Gastrocnemius medialis (tissue), 4 donors: ENCODE results near the gene TAF13. TPM values are rescaled to one million over a fixed set of nuclear protein-coding genes. Genes with fewer than 3 reads are reported as not detected.
A peak's percentile ranks its signal among the peaks of the same experiment; 100 is the strongest.

Experiments
- ATAC-seq, 2 donors: fragments of 150-250 bp; one replicate each; pipeline ENCODE4 v1.9.1; 2016
- DNase-seq, 2 donors: peaks; one replicate each; pipeline ENCODE4 v3.0.0-alpha.2; 2019
- H3K27ac ChIP-seq, 4 donors: fragments of 200-600 bp; sonication (generic); 1 replicate in 1 of 4; 2 replicates in 3 of 4; pipeline ENCODE4 v1.5.1; 2016 to 2018; ENCODE audit warnings: mild to moderate bottlenecking in 2 of 4, moderate library complexity in 1 of 4
- H3K27me3 ChIP-seq, 3 donors: fragments of 200-600 bp; sonication (generic) in 2 of 3; 1 replicate in 1 of 3; 2 replicates in 2 of 3; pipeline versions ENCODE4 v1.5.1 to v1.6.0; 2016 to 2019; ENCODE audit warnings: mild to moderate bottlenecking in 1 of 3, moderate library complexity in 1 of 3
- H3K36me3 ChIP-seq, 2 donors: fragments of 200-600 bp; sonication (generic) in 1 of 2; one replicate each; pipeline ENCODE4 v1.5.1; 2017 to 2018
- H3K4me1 ChIP-seq, 2 donors: fragments of 200-600 bp; sonication (generic) in 1 of 2; one replicate each; pipeline ENCODE4 v1.5.1; 2016 to 2017; ENCODE audit warnings: mild to moderate bottlenecking in 2 of 2
- H3K4me3 ChIP-seq, 4 donors: fragments of 200-600 bp; sonication (generic) in 3 of 4; 1 replicate in 1 of 4; 2 replicates in 3 of 4; pipeline ENCODE4 v1.5.1; 2016 to 2019; ENCODE audit warnings: mild to moderate bottlenecking in 2 of 4
- H3K9me3 ChIP-seq, 3 donors: fragments of 200-600 bp; sonication (generic) in 2 of 3; 1 replicate in 1 of 3; 2 replicates in 2 of 3; pipeline ENCODE4 v1.5.1; 2016 to 2019
- POLR2A ChIP-seq, 2 donors: fragments of 450-650 bp; IDR thresholded peaks; one replicate each; pipeline ENCODE4 v1.6.1; 2017; ENCODE audit warnings: antibody characterized with exemption in 2 of 2, mild to moderate bottlenecking in 2 of 2, moderate library complexity in 2 of 2
- in situ Hi-C, 4 donors: fragments of 200-750 bp; cut with MboI; loops; one replicate each; pipeline versions ENCODE4 v1.15.0 to v1.8.0; 2017; ENCODE audit warnings: low sequenced_read_pairs in 4 of 4
- intact Hi-C: fragments of 100-400 bp; cut with DNase I; formaldehyde crosslinking; loops from one replicate; pipeline ENCODE4 v1.15.1; 2023; ENCODE audit warnings: low total_unique reads
- total RNA-seq, 4 donors: library from RNA; depleted of rRNA; stranded (reverse); fragments of >200 nt; gene quantifications; one replicate each; pipeline versions ENCODE4 v1.1.0 to v1.2.3, GENCODE V29; 2016
- TF ChIP-seq, protein P1 (sequence below), 5 experiments: fragments of 450-650 bp in 3 of 5; fragments of 200-600 bp in 2 of 5; sonication (generic) in 2 of 5; IDR thresholded peaks in 4 of 5; conservative IDR thresholded peaks in 1 of 5; 1 replicate in 4 of 5; 2 replicates in 1 of 5; pipeline ENCODE4 v1.5.1; 2016 to 2019; ENCODE audit warnings: antibody characterized with exemption in 5 of 5, mild to moderate bottlenecking in 3 of 5, moderate library complexity in 3 of 5

The TAF13 gene, protein sequence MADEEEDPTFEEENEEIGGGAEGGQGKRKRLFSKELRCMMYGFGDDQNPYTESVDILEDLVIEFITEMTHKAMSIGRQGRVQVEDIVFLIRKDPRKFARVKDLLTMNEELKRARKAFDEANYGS
- total RNA-seq: 10 to 100 TPM; 28.8 to 83.3 (median 65.5) TPM

GRCh38 chr1:109075531-109076490, at the start of gene TAF13:
Gene TAF13, minus strand, starts transcription at chr1:109076003. Its CDS starts 56 bp downstream, at chr1:109075947.
- Histone ChIP-seq H3K4me1 (peaks cover 10 to 14% of the 10 kb centered on the region in 2 donors), H3K27me3 (no peaks in the 10 kb centered on the region), H3K36me3 (no peaks in the 10 kb centered on the region), H3K27ac (peak within 1 kb of the TSS; percentile 87 to 97 (median 96)), H3K4me3 (peak within 1 kb of the TSS; percentile 77 to 79 (median 78)), H3K9me3 (no peaks in the 10 kb centered on the region)
- TF ChIP-seq, protein P1, sequence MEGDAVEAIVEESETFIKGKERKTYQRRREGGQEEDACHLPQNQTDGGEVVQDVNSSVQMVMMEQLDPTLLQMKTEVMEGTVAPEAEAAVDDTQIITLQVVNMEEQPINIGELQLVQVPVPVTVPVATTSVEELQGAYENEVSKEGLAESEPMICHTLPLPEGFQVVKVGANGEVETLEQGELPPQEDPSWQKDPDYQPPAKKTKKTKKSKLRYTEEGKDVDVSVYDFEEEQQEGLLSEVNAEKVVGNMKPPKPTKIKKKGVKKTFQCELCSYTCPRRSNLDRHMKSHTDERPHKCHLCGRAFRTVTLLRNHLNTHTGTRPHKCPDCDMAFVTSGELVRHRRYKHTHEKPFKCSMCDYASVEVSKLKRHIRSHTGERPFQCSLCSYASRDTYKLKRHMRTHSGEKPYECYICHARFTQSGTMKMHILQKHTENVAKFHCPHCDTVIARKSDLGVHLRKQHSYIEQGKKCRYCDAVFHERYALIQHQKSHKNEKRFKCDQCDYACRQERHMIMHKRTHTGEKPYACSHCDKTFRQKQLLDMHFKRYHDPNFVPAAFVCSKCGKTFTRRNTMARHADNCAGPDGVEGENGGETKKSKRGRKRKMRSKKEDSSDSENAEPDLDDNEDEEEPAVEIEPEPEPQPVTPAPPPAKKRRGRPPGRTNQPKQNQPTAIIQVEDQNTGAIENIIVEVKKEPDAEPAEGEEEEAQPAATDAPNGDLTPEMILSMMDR (IDR thresholded peaks at IDR 0.05 in 4 of 5, conservative IDR thresholded peaks at IDR 0.05 in 1 of 5): peak; percentile 40 to 65 (median 56)
- TF ChIP-seq POLR2A (IDR thresholded peaks at IDR 0.05): peak; percentile 88 to 89
- in situ Hi-C loops (no loop called here), intact Hi-C loops (loop anchor here (1.0 kb wide), 2 partner anchors 24 to 34 kb away; partner anchors contain the start of gene WDR47)
- ATAC-seq (peak; percentile 98), DNase-seq (peak; percentile 85 to 92)

- TF ChIP-seq POLR2A (IDR thresholded peaks at IDR 0.05): no peak
- TF ChIP-seq, protein P1 (IDR thresholded peaks at IDR 0.05 in 4 of 5, conservative IDR thresholded peaks at IDR 0.05 in 1 of 5): no peak
These were observed 44.6 kb upstream of the TAF13 start for GRCh38 chr1:109120356-109120755.

DNA sequence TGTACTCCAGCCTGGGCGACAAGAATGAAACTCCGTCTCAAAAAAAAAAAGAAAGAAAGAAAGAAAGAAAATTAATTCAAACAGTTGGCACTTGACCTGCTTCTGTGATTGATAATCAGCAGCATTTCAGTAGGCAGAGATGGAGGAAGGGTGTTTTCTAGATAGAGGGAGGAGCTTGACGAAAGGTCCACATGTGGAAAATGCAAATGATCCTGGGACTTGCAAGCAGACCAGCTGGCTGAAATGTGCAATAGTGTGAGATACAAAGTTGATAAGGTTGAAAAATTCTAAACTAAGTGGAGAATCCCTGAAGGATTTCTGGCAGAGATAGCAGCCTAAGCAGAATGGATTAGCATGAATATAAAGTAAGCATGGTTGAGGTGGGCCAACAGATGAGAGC, 42.3 kb upstream of the TAF13 start:
- TF ChIP-seq, protein P1 (IDR thresholded peaks at IDR 0.05 in 4 of 5, conservative IDR thresholded peaks at IDR 0.05 in 1 of 5): no peak
- TF ChIP-seq POLR2A (IDR thresholded peaks at IDR 0.05): no peak
- in situ Hi-C loops: loop anchor here in 1 of 4 donors (10.0 kb wide), 2 partner anchors 77 to 153 kb away; partner anchors contain the start of gene CLCC1
- ATAC-seq: no peak
- Histone ChIP-seq H3K4me1 (peaks cover 1 to 11% of the 10 kb centered on the region in 2 donors), H3K9me3 (no peaks in the 10 kb centered on the region), H3K27me3 (peaks cover 25 to 34% (median 32%) of the 10 kb centered on the region in 3 donors), H3K4me3 (no peak overlapping the region), H3K27ac (no peak overlapping the region), H3K36me3 (no peaks in the 10 kb centered on the region)
- no peak for DNase-seq
- intact Hi-C loops: no loop called here

More at GRCh38 chr1:109120356-109120755, 44.6 kb upstream of the TAF13 start:
- Histone ChIP-seq H3K9me3 (no peaks in the 10 kb centered on the region), H3K27ac (no peak overlapping the region), H3K4me1 (no peaks in the 10 kb centered on the region), H3K27me3 (peaks cover 10 to 14% (median 14%) of the 10 kb centered on the region in 3 donors), H3K36me3 (no peaks in the 10 kb centered on the region), H3K4me3 (no peak overlapping the region)
- ATAC-seq: no peak
- in situ Hi-C loops: no loop called here
- intact Hi-C loops: no loop called here
- DNase-seq: no peak

DNA sequence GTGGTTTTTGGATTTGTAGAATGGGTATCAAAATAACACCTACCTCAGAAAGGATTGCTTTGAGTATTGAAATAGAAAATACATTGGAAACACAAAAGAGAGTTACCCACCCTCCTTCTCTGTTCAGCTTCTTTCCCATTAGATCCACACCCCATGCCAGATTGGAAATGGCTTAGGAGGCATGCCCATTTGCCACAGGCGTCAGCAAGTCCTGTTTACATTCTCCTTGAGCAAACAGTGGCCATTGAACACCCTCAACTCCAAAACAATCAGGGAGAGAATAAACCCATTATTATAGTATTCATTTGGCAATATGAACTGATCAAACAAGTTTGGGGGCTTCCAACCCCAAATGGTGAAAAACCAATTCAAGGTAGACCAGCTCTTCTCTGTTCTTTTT, 40.5 kb upstream of the TAF13 start:
- H3K4me1 ChIP-seq: peaks cover 12 to 20% of the 10 kb centered on the region in 2 donors
- ATAC-seq (no peak), DNase-seq (no peak)
- no peak for TF ChIP-seq POLR2A (IDR thresholded peaks at IDR 0.05)
- no peak overlapping the region for H3K27ac ChIP-seq
- no peaks in the 10 kb centered on the region for H3K9me3 ChIP-seq
- in situ Hi-C loops (loop anchor here in 1 of 4 donors (10.0 kb wide), 2 partner anchors 79 to 151 kb away; partner anchors contain the start of gene CLCC1), intact Hi-C loops (no loop called here)
- no peak overlapping the region for H3K4me3 ChIP-seq
- peaks cover 25 to 35% (median 34%) of the 10 kb centered on the region in 3 donors for H3K27me3 ChIP-seq
- no peaks in the 10 kb centered on the region for H3K36me3 ChIP-seq
